DMS 273 (cell line): ENCODE data around the gene FABP3.
A peak's percentile ranks its signal among the peaks of the same experiment; 100 is the strongest.

Experiments
- DNase-seq: peaks from one replicate; lab custom pipeline; 2025; ENCODE audit not compliant: unreplicated experiment; lab: John Stamatoyannopoulos, UW

FABP3 gene

GRCh38 chr1:31373897-31374486 lies 1.1 kb upstream of the FABP3 start:
- DNase-seq, result no peak

GRCh38 chr1:31372751-31373055 lies 173 bp downstream of the FABP3 start:
- no peak for DNase-seq

- no peak for DNase-seq
These were observed 825 bp downstream of the FABP3 start for GRCh38 chr1:31372051-31372450.

GRCh38 chr1:31371121-31371959 lies 1.5 kb downstream of the FABP3 start:
- no peak for DNase-seq

GRCh38 chr1:31370565-31370964 lies 2.3 kb downstream of the FABP3 start:
- no peak for DNase-seq

GRCh38 chr1:31370021-31370420 lies 2.9 kb downstream of the FABP3 start:
- DNase-seq, result no peak

- DNase-seq, result no peak
These were observed 4.2 kb downstream of the FABP3 start for GRCh38 chr1:31368611-31369107.

- DNase-seq, result no peak
These were observed 6.1 kb downstream of the FABP3 start for GRCh38 chr1:31366796-31367195.

GRCh38 chr1:31364561-31365250 lies 8.2 kb downstream of the FABP3 start:
- DNase-seq, result no peak

- DNase-seq, result no peak
These were observed 10.8 kb downstream of the FABP3 start for GRCh38 chr1:31362032-31362431.

GRCh38 chr1:31361607-31362006 lies 11.3 kb downstream of the FABP3 start:
- no peak for DNase-seq

GRCh38 chr1:31356427-31356826 lies 16.4 kb downstream of the FABP3 start:
- no peak for DNase-seq

- no peak for DNase-seq
These were observed 18.6 kb downstream of the FABP3 start for GRCh38 chr1:31354283-31354682.

GRCh38 chr1:31348449-31348848 lies 24.4 kb downstream of the FABP3 start:
- DNase-seq, result no peak

- no peak for DNase-seq
These were observed 26.1 kb downstream of the FABP3 start for GRCh38 chr1:31346785-31347184.

GRCh38 chr1:31345635-31346034 lies 27.2 kb downstream of the FABP3 start:
- no peak for DNase-seq

- DNase-seq, result no peak
These were observed 28.4 kb downstream of the FABP3 start for GRCh38 chr1:31344503-31344902.

- DNase-seq, result peak; percentile 17
These were observed 36.0 kb downstream of the FABP3 start for GRCh38 chr1:31336687-31337467.

- DNase-seq, result peak; percentile 67
These were observed 37.9 kb downstream of the FABP3 start for GRCh38 chr1:31335007-31335406.

GRCh38 chr1:31327381-31327780 lies 45.5 kb downstream of the FABP3 start:
- DNase-seq, result no peak

GRCh38 chr1:31326461-31326860 lies 46.4 kb downstream of the FABP3 start:
- peak; percentile 14 for DNase-seq
